Effector memory CD4-positive, alpha-beta T cell (primary cell): ENCODE results near the gene BLM.
A peak's percentile ranks its signal among the peaks of the same experiment; 100 is the strongest.

Source experiments
- DNase-seq, 3 donors: peaks; one replicate each; pipeline ENCODE4 v3.0.0-alpha.2; 2020
- H3K27ac ChIP-seq: 2 replicates; pipeline ENCODE4 v1.7.0; 2013; ENCODE audit warnings: mild to moderate bottlenecking, low read length, moderate library complexity; ENCODE audit not compliant: insufficient read depth, poor library complexity, severe bottlenecking
- H3K27me3 ChIP-seq: replicated peaks from 2 replicates; pipeline ENCODE4 v1.7.0; 2013; ENCODE audit warnings: mild to moderate bottlenecking, low read length; ENCODE audit not compliant: insufficient read depth, control insufficient read depth, poor library complexity, severe bottlenecking
- H3K36me3 ChIP-seq: 2 replicates; pipeline ENCODE4 v1.7.0; 2013; ENCODE audit warnings: mild to moderate bottlenecking, low read length, moderate library complexity; ENCODE audit not compliant: control insufficient read depth, insufficient read depth
- H3K4me1 ChIP-seq: 2 replicates; pipeline ENCODE4 v1.7.0; 2013; ENCODE audit warnings: low read length, mild to moderate bottlenecking; ENCODE audit not compliant: control insufficient read depth, insufficient read depth, poor library complexity, severe bottlenecking
- H3K4me3 ChIP-seq: 2 replicates; pipeline ENCODE4 v1.7.0; 2013; ENCODE audit warnings: low read length, low read depth, mild to moderate bottlenecking; ENCODE audit not compliant: insufficient read depth, poor library complexity, severe bottlenecking
- H3K9me3 ChIP-seq: 2 replicates; pipeline ENCODE4 v1.7.0; 2013; ENCODE audit warnings: mild to moderate bottlenecking, low read length, moderate library complexity; ENCODE audit not compliant: control insufficient read depth

BLM gene

DNA sequence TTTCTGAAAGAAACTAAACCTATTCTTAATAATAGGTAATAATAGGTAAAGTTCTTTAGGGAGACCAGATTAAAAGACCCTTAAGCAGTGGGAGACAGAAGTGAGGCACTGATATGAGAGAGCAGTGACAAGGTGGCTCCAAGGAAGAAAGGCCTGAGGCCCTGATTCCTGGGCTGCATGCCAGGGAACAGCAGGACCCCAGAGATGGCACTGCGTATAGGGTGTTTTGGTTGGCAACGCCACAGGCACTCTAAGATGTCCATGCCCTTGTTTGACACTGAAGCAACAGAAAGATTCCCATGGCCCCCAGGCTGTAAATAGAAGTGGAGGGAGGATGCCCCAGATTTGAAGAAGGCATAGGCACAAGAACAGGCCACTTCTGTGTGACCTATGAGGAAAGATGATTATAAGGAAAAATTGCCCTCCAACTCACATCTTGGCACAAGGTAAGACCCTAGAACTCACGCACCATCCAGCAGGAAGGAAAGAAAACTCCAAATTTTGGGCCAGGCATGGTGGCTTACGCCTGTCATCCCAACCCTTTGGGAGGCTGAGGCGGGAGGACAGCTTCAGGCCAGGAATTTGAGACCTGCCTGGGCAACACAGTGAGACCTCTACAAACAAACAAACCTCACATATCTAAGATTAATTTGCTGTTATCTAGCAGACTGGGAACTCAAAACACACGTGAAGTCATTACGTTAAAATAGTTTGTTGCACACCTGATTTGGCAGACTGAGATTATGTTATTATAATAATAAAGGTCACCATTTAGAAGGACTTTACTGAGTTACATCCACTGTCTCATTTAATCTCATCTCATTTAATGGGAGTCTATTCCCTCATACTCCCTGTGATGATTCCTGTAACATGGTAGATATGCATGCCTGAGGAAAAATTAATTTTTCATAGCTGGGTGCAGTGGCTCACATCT lies 10.5 kb upstream of the BLM start:
- DNase-seq = no peak
- no peak overlapping the region for H3K27ac ChIP-seq

DNA sequence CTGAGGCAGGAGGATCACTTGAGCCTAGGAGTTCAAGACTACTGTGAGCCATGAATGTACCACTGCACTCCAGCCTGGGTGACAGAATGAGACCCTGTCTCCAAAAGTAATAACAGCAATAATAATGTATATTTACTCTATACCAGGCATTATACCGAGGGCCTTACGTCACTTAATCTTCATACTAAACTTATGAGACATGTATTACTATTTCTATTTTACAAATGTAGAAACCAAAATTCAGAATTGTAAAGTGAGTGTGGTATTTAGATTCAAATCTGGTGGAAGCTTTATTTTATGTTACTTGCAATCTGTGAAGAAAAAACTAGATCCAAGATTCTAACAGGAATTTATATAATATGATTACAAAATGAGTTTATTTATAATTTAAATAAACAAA lies 9.7 kb upstream of the BLM start:
- Histone ChIP-seq H3K4me3 (no peak overlapping the region), H3K27ac (no peak overlapping the region), H3K36me3 (no peaks in the 10 kb centered on the region), H3K4me1 (no peaks in the 10 kb centered on the region), H3K27me3 (no peaks in the 10 kb centered on the region), H3K9me3 (no peaks in the 10 kb centered on the region)
- DNase-seq = no peak

More for the DNA sequence above, 10.5 kb upstream of the BLM start:
- Histone ChIP-seq H3K36me3 (no peaks in the 10 kb centered on the region), H3K4me1 (no peaks in the 10 kb centered on the region), H3K27me3 (no peaks in the 10 kb centered on the region), H3K9me3 (no peaks in the 10 kb centered on the region), H3K4me3 (no peak overlapping the region)

DNA sequence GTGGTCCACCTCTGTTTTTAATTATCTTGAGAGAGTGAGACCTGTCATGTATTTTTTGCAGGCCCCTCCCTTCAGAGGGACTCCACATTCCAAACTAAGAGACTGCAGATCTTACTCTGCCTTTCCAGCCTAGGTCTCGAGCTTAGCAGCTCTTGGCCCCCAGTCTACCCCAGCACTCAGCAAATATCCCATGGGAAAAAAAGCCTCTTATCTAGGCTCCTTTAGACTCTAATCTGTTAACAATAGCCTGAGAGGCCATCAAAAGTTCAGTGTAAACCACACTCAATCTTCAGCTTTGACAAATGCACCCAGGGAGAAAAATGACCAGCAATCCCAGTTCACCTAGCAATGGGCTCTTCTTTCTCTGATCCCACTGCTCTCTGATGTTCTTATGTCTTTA lies 8.6 kb upstream of the BLM start:
- Histone ChIP-seq H3K27me3 (no peaks in the 10 kb centered on the region), H3K4me1 (no peaks in the 10 kb centered on the region), H3K27ac (no peak overlapping the region), H3K36me3 (no peaks in the 10 kb centered on the region), H3K4me3 (no peak overlapping the region), H3K9me3 (no peaks in the 10 kb centered on the region)
- DNase-seq = no peak

DNA sequence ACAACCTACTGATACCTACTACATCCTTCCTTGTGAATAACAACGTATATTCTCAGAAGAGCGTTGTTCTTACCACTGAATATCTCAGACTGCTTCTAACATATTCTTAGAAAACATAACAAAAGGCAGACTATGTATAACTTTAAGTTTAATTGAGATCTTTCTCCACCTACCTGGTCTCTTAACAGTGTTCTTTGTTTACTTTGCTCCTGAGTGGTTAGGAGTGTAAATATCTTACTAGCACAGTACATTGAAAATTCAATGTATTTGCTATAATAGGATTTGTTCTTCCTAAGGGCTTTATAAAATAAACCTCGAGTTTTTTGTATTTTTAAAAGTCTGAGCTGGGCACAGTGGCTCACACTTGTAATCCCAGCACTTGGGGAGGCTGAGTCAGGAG lies 7.9 kb upstream of the BLM start:
- no peak overlapping the region for H3K4me3 ChIP-seq
- H3K27ac ChIP-seq = no peak overlapping the region
- no peaks in the 10 kb centered on the region for H3K27me3 ChIP-seq
- DNase-seq = no peak
- H3K4me1 ChIP-seq = no peaks in the 10 kb centered on the region
- no peaks in the 10 kb centered on the region for H3K9me3 ChIP-seq
- no peaks in the 10 kb centered on the region for H3K36me3 ChIP-seq

DNA sequence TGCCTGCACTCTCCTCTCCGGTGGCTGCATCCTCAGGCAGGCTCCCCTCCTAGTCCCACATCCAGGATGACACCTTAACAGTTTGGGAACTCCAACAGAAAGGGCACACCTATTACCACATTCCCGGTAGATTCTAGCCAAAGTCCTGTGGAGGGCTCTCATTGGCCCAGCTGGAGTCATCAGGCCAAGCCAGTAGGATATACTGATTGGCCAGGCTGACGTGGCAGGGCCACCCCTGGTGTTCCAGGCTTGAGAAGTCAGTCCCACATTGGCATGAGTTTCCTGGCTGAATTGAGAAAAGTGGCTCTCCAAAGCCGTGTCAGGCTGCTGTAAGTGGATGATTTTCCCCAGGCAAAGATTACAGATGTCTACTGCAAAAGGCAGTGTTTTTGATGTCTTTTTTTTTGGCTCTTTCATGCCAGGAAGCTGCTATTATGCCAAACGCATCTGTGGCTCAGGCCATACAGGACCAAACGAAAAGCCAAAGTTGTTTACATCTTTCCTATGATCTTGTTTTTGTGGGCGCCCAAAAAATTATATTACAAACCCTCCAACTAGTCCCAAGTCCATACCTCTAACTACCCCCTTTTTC lies 6.6 kb upstream of the BLM start:
- Histone ChIP-seq H3K9me3 (no peaks in the 10 kb centered on the region), H3K27me3 (no peaks in the 10 kb centered on the region), H3K27ac (no peak overlapping the region), H3K4me3 (no peak overlapping the region), H3K4me1 (no peaks in the 10 kb centered on the region), H3K36me3 (no peaks in the 10 kb centered on the region)
- DNase-seq = no peak

DNA sequence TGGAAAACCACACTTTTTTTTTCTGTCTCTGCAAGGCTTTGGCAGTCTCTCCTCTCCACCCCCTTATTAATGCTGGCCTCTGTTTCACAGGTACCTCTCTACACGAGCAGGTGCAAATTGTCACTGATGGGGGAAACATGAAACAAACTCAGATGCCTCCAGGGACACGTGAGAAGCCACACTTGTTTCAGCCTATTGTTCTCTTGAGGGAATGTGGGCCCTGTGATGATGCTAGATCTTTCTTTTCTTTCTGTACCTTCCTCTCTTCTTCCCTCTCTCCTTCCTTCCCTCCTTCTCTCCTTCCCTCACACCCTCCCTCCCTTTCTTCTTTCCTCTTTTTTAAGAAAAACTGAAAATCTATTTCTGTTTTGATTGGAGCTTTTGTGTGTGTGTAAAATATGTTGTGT lies 5.7 kb upstream of the BLM start:
- Histone ChIP-seq H3K9me3 (no peaks in the 10 kb centered on the region), H3K4me1 (peaks cover 5% of the 10 kb centered on the region), H3K36me3 (no peaks in the 10 kb centered on the region), H3K27ac (no peak overlapping the region), H3K4me3 (no peak overlapping the region), H3K27me3 (no peaks in the 10 kb centered on the region)
- no peak for DNase-seq

DNA sequence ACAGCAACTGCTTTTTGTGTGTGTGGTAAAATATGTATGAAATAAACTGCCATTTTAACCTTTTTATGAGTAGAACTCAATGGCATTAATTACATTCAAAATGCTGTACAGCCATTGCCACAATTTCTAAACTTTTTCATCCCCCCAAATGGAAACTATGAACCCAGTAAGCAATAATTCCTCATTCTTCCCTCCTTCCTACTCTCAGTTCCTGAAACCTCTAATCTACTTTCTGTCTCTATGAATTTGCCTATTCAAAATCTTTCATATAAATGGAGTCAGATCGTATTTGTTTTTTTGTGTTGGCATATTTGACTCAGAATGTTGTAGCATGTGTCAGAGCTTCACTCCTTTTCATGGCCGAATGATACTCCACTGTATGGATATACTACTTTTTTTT lies 5.3 kb upstream of the BLM start:
- no peaks in the 10 kb centered on the region for H3K27me3 ChIP-seq
- DNase-seq = no peak

DNA sequence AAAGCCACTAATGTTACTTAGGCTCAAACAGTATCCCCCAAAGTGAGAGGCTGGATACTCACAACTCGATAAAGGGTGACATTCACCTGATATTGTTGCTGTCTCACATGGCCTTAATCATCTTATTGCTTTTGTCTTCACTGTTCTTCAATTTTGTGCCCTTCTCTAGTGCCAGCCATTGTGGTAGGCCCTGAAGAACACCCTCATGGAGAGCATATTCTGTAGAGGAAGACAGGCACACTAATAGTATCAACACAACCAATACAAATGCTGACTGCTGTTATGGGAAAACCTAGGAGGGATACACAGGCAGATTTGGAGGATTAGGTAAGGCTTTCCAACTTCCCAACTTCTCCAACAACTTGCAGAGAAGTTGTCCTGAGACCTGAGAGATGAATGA lies 4.1 kb upstream of the BLM start:
- no peak overlapping the region for H3K4me3 ChIP-seq
- no peak for DNase-seq
- H3K36me3 ChIP-seq = no peaks in the 10 kb centered on the region
- H3K27me3 ChIP-seq = no peaks in the 10 kb centered on the region
- no peaks in the 10 kb centered on the region for H3K9me3 ChIP-seq
- H3K27ac ChIP-seq = no peak overlapping the region
- peaks cover 12% of the 10 kb centered on the region for H3K4me1 ChIP-seq

More for the DNA sequence above, 5.3 kb upstream of the BLM start:
- Histone ChIP-seq H3K27ac (no peak overlapping the region), H3K4me3 (no peak overlapping the region), H3K4me1 (peaks cover 5% of the 10 kb centered on the region), H3K9me3 (no peaks in the 10 kb centered on the region), H3K36me3 (no peaks in the 10 kb centered on the region)

DNA sequence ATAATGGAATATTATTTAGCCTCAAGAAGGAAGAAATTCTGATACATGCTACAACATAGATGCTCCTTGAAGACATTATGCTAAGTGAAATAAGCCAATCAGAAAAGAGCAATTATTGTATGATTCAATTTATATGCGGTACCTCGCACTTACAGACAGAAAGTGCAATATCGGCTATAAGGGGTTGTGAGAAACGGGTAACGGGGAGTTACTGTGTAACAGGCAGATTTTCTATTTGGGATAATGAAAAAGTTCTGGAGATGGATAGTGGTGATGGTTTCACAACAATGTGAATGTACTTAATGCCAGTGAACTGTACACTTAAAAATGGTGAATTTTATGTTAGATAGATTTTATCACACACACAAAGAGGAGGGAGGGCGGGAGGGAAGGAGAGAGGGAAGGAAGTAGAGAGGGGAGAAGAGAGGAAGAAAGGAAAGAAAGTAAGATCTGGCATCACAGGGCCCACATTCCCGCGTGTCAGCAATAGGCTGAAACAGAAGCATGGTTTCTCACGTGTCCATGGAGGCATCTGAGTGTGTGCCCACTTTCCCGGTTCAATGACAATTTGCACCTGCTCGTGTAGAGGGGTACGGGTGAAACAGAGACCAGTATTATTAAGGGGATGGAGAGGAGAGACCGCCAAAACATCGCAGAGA lies 700 bp upstream of the BLM start:
- no peaks in the 10 kb centered on the region for H3K36me3 ChIP-seq
- H3K4me3 ChIP-seq = peak overlapping the region; percentile 88
- H3K27me3 ChIP-seq = no peaks in the 10 kb centered on the region
- H3K27ac ChIP-seq = peak overlapping the region; percentile 73
- DNase-seq = no peak
- peaks cover 14% of the 10 kb centered on the region for H3K4me1 ChIP-seq
- H3K9me3 ChIP-seq = no peaks in the 10 kb centered on the region

DNA sequence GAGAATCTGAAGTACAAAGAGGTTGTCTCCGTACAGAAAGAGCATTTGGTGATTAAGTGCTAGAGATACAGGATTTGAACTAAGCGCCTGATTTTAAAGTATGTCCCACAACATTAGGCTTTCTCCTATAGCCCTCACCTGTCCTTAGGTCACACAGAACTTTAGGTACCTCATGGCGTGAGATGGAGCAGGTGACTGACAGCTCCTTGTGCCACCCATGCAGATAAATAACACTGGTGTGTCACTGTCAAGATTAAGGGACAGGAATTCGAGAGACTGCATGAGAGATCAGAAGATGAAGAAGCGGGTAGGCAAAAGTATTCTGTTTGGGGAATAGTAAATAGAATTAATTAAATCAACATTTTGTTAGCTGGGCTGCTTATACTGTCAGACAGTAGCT lies 1.1 kb downstream of the BLM start:
- Histone ChIP-seq H3K4me3 (peak overlapping the region; percentile 88), H3K27me3 (no peaks in the 10 kb centered on the region), H3K36me3 (no peaks in the 10 kb centered on the region), H3K4me1 (peaks cover 14% of the 10 kb centered on the region), H3K9me3 (no peaks in the 10 kb centered on the region), H3K27ac (no peak overlapping the region)
- DNase-seq = no peak
